Calu3 (cell line): ENCODE data around the gene MAD1L1. TPM values are rescaled to one million over a fixed set of nuclear protein-coding genes. Genes with fewer than 3 reads are reported as not detected.

Experiments used
- BruUV-seq: library from RNA; stranded (reverse); fragments of 400-500 nt; replicated peaks from 2 replicates; lab custom pipeline; 2021; lab: Mats Ljungman, UMichigan
- CTCF ChIA-PET: fragments of 300-600 bp; sonication (Branson Sonifier 250); formaldehyde crosslinking; loops from one replicate; lab custom pipeline; 2022; ENCODE audit warnings: antibody characterized with exemption; lab: Charles Lee
- DNase-seq: peaks from one replicate; pipeline ENCODE4 v3.0.0; 2022
- H3K27ac Mint-ChIP-seq: one replicate; pipeline ENCODE4 v1.8.0; 2022; ENCODE audit warnings: mixed read lengths; ENCODE audit not compliant: unreplicated experiment
- H3K27me3 Mint-ChIP-seq: one replicate; pipeline ENCODE4 v1.8.0; 2022; ENCODE audit warnings: mixed read lengths; ENCODE audit not compliant: unreplicated experiment
- H3K36me3 Mint-ChIP-seq: one replicate; pipeline ENCODE4 v1.8.0; 2022; ENCODE audit warnings: mild to moderate bottlenecking, moderate library complexity, mixed read lengths; ENCODE audit not compliant: insufficient read depth, unreplicated experiment
- H3K4me1 Mint-ChIP-seq: one replicate; pipeline ENCODE4 v1.8.0; 2022; ENCODE audit warnings: mild to moderate bottlenecking, low read depth, mixed read lengths; ENCODE audit not compliant: unreplicated experiment
- H3K4me3 Mint-ChIP-seq: one replicate; pipeline ENCODE4 v1.8.0; 2022; ENCODE audit warnings: mild to moderate bottlenecking, low read depth, moderate library complexity, mixed read lengths; ENCODE audit not compliant: unreplicated experiment
- H3K9me3 Mint-ChIP-seq: one replicate; pipeline ENCODE4 v1.8.0; 2022; ENCODE audit warnings: low read depth, mixed read lengths; ENCODE audit not compliant: unreplicated experiment
- CTCF ChIP-seq: fragments of 200-600 bp; IDR thresholded peaks from one replicate; pipeline ENCODE4 v1.8.0; 2022; ENCODE audit warnings: antibody characterized with exemption; ENCODE audit not compliant: unreplicated experiment
- intact Hi-C: fragments of 100-400 bp; cut with micrococcal nuclease; formaldehyde crosslinking; loops from one replicate; pipeline ENCODE4 v1.10.0; 2022; ENCODE audit not compliant: unreplicated experiment
- total RNA-seq: library from RNA; stranded (reverse); gene quantifications from 2 replicates; pipeline ENCODE4 v1.2.3, GENCODE V29; 2022

The MAD1L1 gene
- total RNA-seq, 1 experiment from 2014 or later = 86.0 TPM

- no TSS peak for BruUV-seq
- H3K36me3 Mint-ChIP-seq = peaks cover 6% of the 10 kb centered on the region
- H3K27me3 Mint-ChIP-seq = no peaks in the 10 kb centered on the region
- no peak for DNase-seq
- no peaks in the 10 kb centered on the region for H3K4me1 Mint-ChIP-seq
- no peak overlapping the region for H3K27ac Mint-ChIP-seq
- H3K9me3 Mint-ChIP-seq = no peaks in the 10 kb centered on the region
- no peak for TF ChIP-seq CTCF
- CTCF ChIA-PET = interaction anchor here (0.6 kb wide), 1 partner anchor 667 kb away, joined by 5 read pairs; no protein-coding TSS in a partner anchor
- H3K4me3 Mint-ChIP-seq = no peak overlapping the region
- intact Hi-C loops = no loop called here
Observed at GRCh38 chr7:1964211-1964912, 268.4 kb downstream of the MAD1L1 start.

GRCh38 chr7:1963575-1963974, 269.2 kb downstream of the MAD1L1 start:
- Mint-ChIP-seq H3K36me3 (peaks cover 6% of the 10 kb centered on the region), H3K9me3 (peaks cover under 1% of the 10 kb centered on the region), H3K27me3 (no peaks in the 10 kb centered on the region), H3K4me1 (no peaks in the 10 kb centered on the region), H3K27ac (no peak overlapping the region), H3K4me3 (no peak overlapping the region)
- intact Hi-C loops = no loop called here
- no TSS peak for BruUV-seq
- CTCF ChIA-PET = interaction anchor here (0.6 kb wide), 1 partner anchor 668 kb away, joined by 5 read pairs; no protein-coding TSS in a partner anchor
- no peak for DNase-seq
- TF ChIP-seq CTCF = no peak

GRCh38 chr7:1961701-1962276, 271.0 kb downstream of the MAD1L1 start:
- Mint-ChIP-seq H3K4me1 (no peaks in the 10 kb centered on the region), H3K9me3 (peaks cover 3% of the 10 kb centered on the region), H3K36me3 (peaks cover 6% of the 10 kb centered on the region), H3K27ac (no peak overlapping the region), H3K4me3 (no peak overlapping the region), H3K27me3 (no peaks in the 10 kb centered on the region)
- CTCF ChIA-PET = no interaction called here
- no TSS peak for BruUV-seq
- no peak for DNase-seq
- no peak for TF ChIP-seq CTCF
- intact Hi-C loops = no loop called here

- CTCF ChIA-PET = interaction anchor here (0.6 kb wide), 1 partner anchor 201 kb away, joined by 3 read pairs; no protein-coding TSS in a partner anchor
- TF ChIP-seq CTCF = no peak
- Mint-ChIP-seq H3K9me3 (peaks cover 3% of the 10 kb centered on the region), H3K4me3 (no peak overlapping the region), H3K4me1 (no peaks in the 10 kb centered on the region), H3K27me3 (no peaks in the 10 kb centered on the region), H3K36me3 (no peaks in the 10 kb centered on the region), H3K27ac (no peak overlapping the region)
- DNase-seq = no peak
- no TSS peak for BruUV-seq
- intact Hi-C loops = no loop called here
Observed at GRCh38 chr7:1959305-1959704, 273.4 kb downstream of the MAD1L1 start.
